Right atrium auricular region (tissue), 2 donors: ENCODE data around the gene ADRM1. TPM values are rescaled to one million over a fixed set of nuclear protein-coding genes. Genes with fewer than 3 reads are reported as not detected.

ENCODE experiments used
- DNase-seq: peaks from one replicate; pipeline ENCODE4 v3.0.0-alpha.2; 2019; ENCODE audit warnings: low spot score
- H3K27ac ChIP-seq, 2 donors: fragments of 200-600 bp; sonication (generic); 1 replicate in 1 of 2; 2 replicates in 1 of 2; pipeline ENCODE4 v1.5.1; 2016 to 2019
- H3K27me3 ChIP-seq, 2 donors: fragments of 200-600 bp; sonication (generic); one replicate each; pipeline versions ENCODE4 v1.5.1 to v1.6.0; 2017 to 2019
- H3K36me3 ChIP-seq: fragments of 200-600 bp; sonication (generic); one replicate; pipeline ENCODE4 v1.5.1; 2016
- H3K4me1 ChIP-seq, 2 donors: fragments of 200-600 bp; sonication (generic); one replicate each; pipeline versions ENCODE4 v1.5.1 to v1.6.0; 2017 to 2019
- H3K4me3 ChIP-seq, 2 donors: fragments of 200-600 bp; sonication (generic); 1 replicate in 1 of 2; 2 replicates in 1 of 2; pipeline ENCODE4 v1.5.1; 2017 to 2019; ENCODE audit warnings: mild to moderate bottlenecking in 1 of 2, moderate library complexity in 1 of 2
- H3K9me3 ChIP-seq, 2 donors: fragments of 200-600 bp; sonication (generic); one replicate each; pipeline ENCODE4 v1.5.1; 2019
- total RNA-seq, 2 donors: library from RNA; depleted of rRNA; stranded (reverse); fragments of >200 nt; gene quantifications; one replicate each; pipeline ENCODE4 v1.1.0, GENCODE V29; 2016
- TF ChIP-seq, protein P1 (sequence below), 2 donors: fragments of 200-600 bp; sonication (generic); IDR thresholded peaks; one replicate each; pipeline ENCODE4 v1.5.1; 2019; ENCODE audit warnings: antibody characterized with exemption in 2 of 2

ADRM1 gene
- total RNA-seq, 2 donors from 2014 or later = 95.9 to 128 TPM

DNA sequence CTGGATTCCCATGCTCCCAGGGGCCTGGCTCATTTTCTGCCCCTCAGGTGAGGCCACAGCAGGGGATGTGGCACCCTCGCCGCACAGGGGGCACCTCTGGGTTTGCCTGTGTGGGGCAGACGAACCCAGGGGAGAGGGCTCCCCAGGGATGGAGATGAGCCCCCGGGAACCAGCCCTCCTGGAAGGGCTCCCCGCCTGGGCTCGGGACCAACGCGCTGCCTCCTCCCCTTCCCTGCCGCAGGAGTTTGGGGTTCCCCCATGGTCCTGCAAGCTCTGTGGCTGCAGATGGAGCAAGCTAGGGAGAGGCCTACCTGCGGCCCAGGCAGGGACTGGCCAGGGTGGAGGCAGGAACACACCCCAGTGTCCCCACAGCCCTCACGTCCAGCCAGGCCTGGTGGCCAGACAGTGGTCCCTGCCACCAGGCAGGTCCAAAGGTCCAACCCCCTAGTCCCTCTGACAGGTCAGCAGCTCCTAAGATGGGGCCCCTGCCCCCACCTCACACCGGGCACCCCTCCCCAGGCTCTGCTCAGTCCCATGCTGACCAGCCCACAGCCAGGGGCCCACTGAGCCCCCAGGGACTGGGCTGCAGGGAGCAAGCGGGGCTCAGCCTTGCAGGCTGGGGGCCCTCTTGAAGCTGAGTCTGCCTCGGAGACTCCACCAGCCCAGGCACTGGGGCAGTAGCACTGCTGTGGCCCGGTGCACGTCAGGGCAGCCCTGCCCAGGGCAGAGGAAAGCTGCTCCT lies 50.7 kb downstream of the ADRM1 start:
- peaks cover 0 to 64% of the 10 kb centered on the region in 2 donors for H3K4me1 ChIP-seq
- H3K27me3 ChIP-seq = no peaks in the 10 kb centered on the region
- H3K27ac ChIP-seq = peak overlapping the region; percentile 90 to 92
- H3K4me3 ChIP-seq = no peak overlapping the region
- no peak for DNase-seq
- H3K36me3 ChIP-seq = peaks cover 19% of the 10 kb centered on the region
- TF ChIP-seq, protein P1, sequence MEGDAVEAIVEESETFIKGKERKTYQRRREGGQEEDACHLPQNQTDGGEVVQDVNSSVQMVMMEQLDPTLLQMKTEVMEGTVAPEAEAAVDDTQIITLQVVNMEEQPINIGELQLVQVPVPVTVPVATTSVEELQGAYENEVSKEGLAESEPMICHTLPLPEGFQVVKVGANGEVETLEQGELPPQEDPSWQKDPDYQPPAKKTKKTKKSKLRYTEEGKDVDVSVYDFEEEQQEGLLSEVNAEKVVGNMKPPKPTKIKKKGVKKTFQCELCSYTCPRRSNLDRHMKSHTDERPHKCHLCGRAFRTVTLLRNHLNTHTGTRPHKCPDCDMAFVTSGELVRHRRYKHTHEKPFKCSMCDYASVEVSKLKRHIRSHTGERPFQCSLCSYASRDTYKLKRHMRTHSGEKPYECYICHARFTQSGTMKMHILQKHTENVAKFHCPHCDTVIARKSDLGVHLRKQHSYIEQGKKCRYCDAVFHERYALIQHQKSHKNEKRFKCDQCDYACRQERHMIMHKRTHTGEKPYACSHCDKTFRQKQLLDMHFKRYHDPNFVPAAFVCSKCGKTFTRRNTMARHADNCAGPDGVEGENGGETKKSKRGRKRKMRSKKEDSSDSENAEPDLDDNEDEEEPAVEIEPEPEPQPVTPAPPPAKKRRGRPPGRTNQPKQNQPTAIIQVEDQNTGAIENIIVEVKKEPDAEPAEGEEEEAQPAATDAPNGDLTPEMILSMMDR (IDR thresholded peaks at IDR 0.05) = no peak
- H3K9me3 ChIP-seq = no peaks in the 10 kb centered on the region

GRCh38 chr20:62354031-62354808 lies 51.4 kb downstream of the ADRM1 start:
- TF ChIP-seq, protein P1 (IDR thresholded peaks at IDR 0.05) = no peak

DNA sequence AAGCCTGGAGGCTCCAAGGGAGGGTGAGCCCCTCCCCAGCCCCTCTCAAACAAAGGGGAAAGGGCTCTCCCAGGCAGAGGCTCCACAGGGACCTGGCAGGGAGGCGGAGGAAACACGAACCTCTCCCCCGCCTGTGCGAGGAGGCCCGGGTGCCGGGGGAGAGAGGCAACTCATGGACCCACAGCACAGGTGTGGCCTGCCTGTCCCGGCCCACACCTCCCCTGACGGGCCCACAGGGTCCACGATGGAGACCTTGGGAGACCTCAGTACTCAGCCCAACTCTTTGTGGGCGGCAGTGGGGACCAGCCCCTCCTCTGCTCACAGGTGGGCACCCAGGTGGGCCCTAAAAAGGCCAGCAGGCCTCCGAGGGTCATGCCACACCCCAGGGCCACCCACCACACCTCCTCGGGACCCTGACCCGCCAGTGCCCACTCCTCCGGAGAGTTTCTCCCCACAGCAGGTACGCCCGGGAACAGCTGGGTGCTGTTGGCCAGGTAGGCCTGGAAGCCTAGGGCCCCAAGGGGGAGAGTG lies 52.1 kb downstream of the ADRM1 start:
- Histone ChIP-seq H3K27me3 (no peaks in the 10 kb centered on the region), H3K4me1 (peaks cover 0 to 78% of the 10 kb centered on the region in 2 donors), H3K9me3 (no peaks in the 10 kb centered on the region), H3K36me3 (peaks cover 19% of the 10 kb centered on the region), H3K4me3 (peak overlapping the region in 1 of 2 donors; percentile 3), H3K27ac (peak overlapping the region; percentile 90 to 92)
- no peak for DNase-seq
- TF ChIP-seq, protein P1 (IDR thresholded peaks at IDR 0.05) = no peak

More at GRCh38 chr20:62354031-62354808, 51.4 kb downstream of the ADRM1 start:
- H3K27me3 ChIP-seq = no peaks in the 10 kb centered on the region
- H3K27ac ChIP-seq = peak overlapping the region; percentile 90 to 92
- H3K4me3 ChIP-seq = no peak overlapping the region
- H3K4me1 ChIP-seq = peaks cover 0 to 72% of the 10 kb centered on the region in 2 donors
- no peaks in the 10 kb centered on the region for H3K9me3 ChIP-seq
- peaks cover 19% of the 10 kb centered on the region for H3K36me3 ChIP-seq
- DNase-seq = no peak

GRCh38 chr20:62355516-62355877 lies 52.7 kb downstream of the ADRM1 start:
- no peak for DNase-seq
- peaks cover 17% of the 10 kb centered on the region for H3K36me3 ChIP-seq
- peak overlapping the region in 1 of 2 donors; percentile 31 for H3K4me3 ChIP-seq
- no peaks in the 10 kb centered on the region for H3K27me3 ChIP-seq
- H3K4me1 ChIP-seq = peaks cover 0 to 80% of the 10 kb centered on the region in 2 donors
- H3K27ac ChIP-seq = peak overlapping the region; percentile 90 to 92
- TF ChIP-seq, protein P1 (IDR thresholded peaks at IDR 0.05) = no peak
- no peaks in the 10 kb centered on the region for H3K9me3 ChIP-seq

DNA sequence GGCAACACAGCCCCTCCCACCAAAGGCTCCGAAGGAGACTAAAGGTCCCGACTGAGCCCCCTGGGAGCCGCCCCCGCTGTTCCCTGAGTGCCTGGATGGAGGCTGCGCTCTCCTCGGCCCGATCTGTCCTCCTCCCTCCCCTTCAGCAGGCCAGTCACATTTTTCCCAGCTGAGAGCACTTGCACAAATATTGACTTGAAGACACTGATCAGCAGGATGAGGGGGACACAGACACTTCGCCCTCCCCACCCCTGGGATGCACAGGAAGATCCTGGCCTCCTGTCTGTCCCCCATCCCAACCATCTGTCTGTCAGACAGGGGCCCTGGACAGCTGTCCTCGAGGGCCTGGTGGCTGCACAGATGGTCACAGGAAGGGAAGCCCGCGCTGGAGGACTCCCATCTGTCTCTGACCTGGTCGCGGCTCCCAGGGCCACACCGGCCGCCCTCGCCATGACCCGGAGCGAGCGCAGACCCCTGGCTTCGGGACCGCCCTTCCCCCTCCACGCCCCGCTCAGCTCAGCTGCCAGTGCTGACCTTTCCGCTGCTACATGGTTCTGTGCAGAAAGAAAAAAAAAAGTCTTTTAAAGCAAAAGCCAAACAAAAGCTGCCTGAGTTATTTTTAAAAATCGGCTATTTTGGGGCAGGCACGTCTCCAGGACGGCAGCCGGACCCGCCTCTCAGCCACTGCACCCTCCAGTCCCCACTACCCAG lies 53.2 kb downstream of the ADRM1 start:
- Histone ChIP-seq H3K36me3 (peaks cover 12% of the 10 kb centered on the region), H3K9me3 (no peaks in the 10 kb centered on the region), H3K4me3 (peak overlapping the region in 1 of 2 donors; percentile 31), H3K4me1 (peaks cover 0 to 86% of the 10 kb centered on the region in 2 donors), H3K27me3 (no peaks in the 10 kb centered on the region), H3K27ac (peak overlapping the region; percentile 90 to 92)
- DNase-seq = no peak
- TF ChIP-seq, protein P1 (IDR thresholded peaks at IDR 0.05) = no peak
